ENCODE data around the gene DSG1. TPM values are rescaled to one million over a fixed set of nuclear protein-coding genes. Genes with fewer than 3 reads are reported as not detected.
"Not testable (repeated sequence)": the region's sequence is repeated elsewhere in the genome, so short reads cannot be mapped to it uniquely, and the experiment has no call there.

DSG1 gene
- total RNA-seq, 2 donors from 2014 or later: 0.32 to 5.5 TPM

- Histone ChIP-seq H3K4me1 (replicated peaks) (no peaks in the 10 kb centered on the region), H3K4me3 (no peak overlapping the region), H3K9me3 (no peaks in the 10 kb centered on the region), H3K27ac (no peak overlapping the region), H3K36me3 (no peaks in the 10 kb centered on the region), H3K27me3 (replicated peaks; ENCODE audit: insufficient read depth) (no peaks in the 10 kb centered on the region)
- no peak for DNase-seq (ENCODE audit: low spot score)
- intact Hi-C loops (cut with DNase I): no loop called here
- TF ChIP-seq POLR2AphosphoS5 (IDR thresholded peaks at IDR 0.05) (no peak), POLR2A (IDR thresholded peaks at IDR 0.05) (no peak)
- TF ChIP-seq, protein P1, sequence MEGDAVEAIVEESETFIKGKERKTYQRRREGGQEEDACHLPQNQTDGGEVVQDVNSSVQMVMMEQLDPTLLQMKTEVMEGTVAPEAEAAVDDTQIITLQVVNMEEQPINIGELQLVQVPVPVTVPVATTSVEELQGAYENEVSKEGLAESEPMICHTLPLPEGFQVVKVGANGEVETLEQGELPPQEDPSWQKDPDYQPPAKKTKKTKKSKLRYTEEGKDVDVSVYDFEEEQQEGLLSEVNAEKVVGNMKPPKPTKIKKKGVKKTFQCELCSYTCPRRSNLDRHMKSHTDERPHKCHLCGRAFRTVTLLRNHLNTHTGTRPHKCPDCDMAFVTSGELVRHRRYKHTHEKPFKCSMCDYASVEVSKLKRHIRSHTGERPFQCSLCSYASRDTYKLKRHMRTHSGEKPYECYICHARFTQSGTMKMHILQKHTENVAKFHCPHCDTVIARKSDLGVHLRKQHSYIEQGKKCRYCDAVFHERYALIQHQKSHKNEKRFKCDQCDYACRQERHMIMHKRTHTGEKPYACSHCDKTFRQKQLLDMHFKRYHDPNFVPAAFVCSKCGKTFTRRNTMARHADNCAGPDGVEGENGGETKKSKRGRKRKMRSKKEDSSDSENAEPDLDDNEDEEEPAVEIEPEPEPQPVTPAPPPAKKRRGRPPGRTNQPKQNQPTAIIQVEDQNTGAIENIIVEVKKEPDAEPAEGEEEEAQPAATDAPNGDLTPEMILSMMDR (IDR thresholded peaks at IDR 0.05): no peak
- WGBS: 70% methylated on average over 7 of the region's 7 CpGs
Observed at GRCh38 chr18:31329787-31330438, 12.0 kb downstream of the DSG1 start.

GRCh38 chr18:31343454-31343853, 25.5 kb downstream of the DSG1 start:
- DNase-seq (ENCODE audit: low spot score): no peak

DNA sequence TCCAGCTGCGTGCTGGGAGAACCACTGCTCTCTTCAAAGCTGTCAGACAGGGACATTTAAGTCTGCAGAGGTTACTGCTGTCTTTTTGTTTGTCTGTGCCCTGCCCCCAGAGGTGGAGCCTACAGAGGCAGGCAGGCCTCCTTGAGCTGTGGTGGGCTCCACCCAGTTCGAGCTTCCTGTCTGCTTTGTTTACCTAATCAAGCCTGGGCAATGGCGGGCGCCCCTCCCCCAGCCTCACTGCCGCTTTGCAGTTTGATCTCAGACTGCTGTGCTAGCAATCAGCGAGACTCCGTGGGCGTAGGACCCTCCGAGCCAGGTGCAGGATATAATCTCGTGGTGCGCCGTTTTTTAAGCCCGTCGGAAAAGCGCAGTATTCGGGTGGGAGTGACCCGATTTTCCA, 35.4 kb downstream of the DSG1 start:
- H3K4me1 ChIP-seq (replicated peaks); H3K27me3 ChIP-seq (replicated peaks; ENCODE audit: insufficient read depth); intact Hi-C loops (cut with DNase I); DNase-seq (ENCODE audit: low spot score); H3K9me3 ChIP-seq; H3K36me3 ChIP-seq; H3K27ac ChIP-seq; H3K4me3 ChIP-seq: not testable (repeated sequence)
- WGBS: 56% methylated on average over 5 of the region's 17 CpGs

More at GRCh38 chr18:31343454-31343853, 25.5 kb downstream of the DSG1 start:
- no peak for TF ChIP-seq POLR2AphosphoS5 (IDR thresholded peaks at IDR 0.05)
- TF ChIP-seq, protein P1 (IDR thresholded peaks at IDR 0.05): no peak
- TF ChIP-seq POLR2A (IDR thresholded peaks at IDR 0.05): no peak
- WGBS: 90% methylated on average over 4 of the region's 4 CpGs
- H3K27me3 ChIP-seq (replicated peaks; ENCODE audit: insufficient read depth): no peaks in the 10 kb centered on the region
- H3K9me3 ChIP-seq: no peaks in the 10 kb centered on the region
- intact Hi-C loops (cut with DNase I): no loop called here
- no peaks in the 10 kb centered on the region for H3K36me3 ChIP-seq
- H3K4me3 ChIP-seq: no peak overlapping the region
- no peaks in the 10 kb centered on the region for H3K4me1 ChIP-seq (replicated peaks)
- H3K27ac ChIP-seq: no peak overlapping the region

GRCh38 chr18:31354990-31355389, 37.0 kb downstream of the DSG1 start:
- 98% methylated on average over 8 of the region's 8 CpGs for WGBS
- intact Hi-C loops (cut with DNase I): no loop called here
- H3K4me1 ChIP-seq (replicated peaks): no peaks in the 10 kb centered on the region
- H3K27me3 ChIP-seq (replicated peaks; ENCODE audit: insufficient read depth): no peaks in the 10 kb centered on the region
- no peak overlapping the region for H3K4me3 ChIP-seq
- no peak for DNase-seq (ENCODE audit: low spot score)
- H3K9me3 ChIP-seq: no peaks in the 10 kb centered on the region
- no peak for TF ChIP-seq POLR2AphosphoS5 (IDR thresholded peaks at IDR 0.05)
- no peak for TF ChIP-seq POLR2A (IDR thresholded peaks at IDR 0.05)
- TF ChIP-seq, protein P1 (IDR thresholded peaks at IDR 0.05): no peak
- H3K36me3 ChIP-seq: no peaks in the 10 kb centered on the region
- no peak overlapping the region for H3K27ac ChIP-seq

GRCh38 chr18:31356025-31356424, 38.1 kb downstream of the DSG1 start:
- no peaks in the 10 kb centered on the region for H3K4me1 ChIP-seq (replicated peaks)
- H3K27me3 ChIP-seq (replicated peaks; ENCODE audit: insufficient read depth): no peaks in the 10 kb centered on the region
- WGBS: 92% methylated on average over 5 of the region's 5 CpGs
- no peaks in the 10 kb centered on the region for H3K36me3 ChIP-seq
- TF ChIP-seq POLR2AphosphoS5 (IDR thresholded peaks at IDR 0.05): no peak
- TF ChIP-seq, protein P1 (IDR thresholded peaks at IDR 0.05): no peak
- no peak for TF ChIP-seq POLR2A (IDR thresholded peaks at IDR 0.05)
- no peak overlapping the region for H3K27ac ChIP-seq
- no peaks in the 10 kb centered on the region for H3K9me3 ChIP-seq
- no peak overlapping the region for H3K4me3 ChIP-seq
- no peak for DNase-seq (ENCODE audit: low spot score)
- intact Hi-C loops (cut with DNase I): no loop called here

All from prostate gland (tissue), 2 donors.